Measurements from ENCODE around the gene FPGS.

GRCh38 chr9:127761061-127761460 is 41.6 kb upstream of the FPGS start:
- TF ChIP-seq CTCF (IDR thresholded peaks at IDR 0.05) (no peak), POLR2A (IDR thresholded peaks at IDR 0.05) (no peak)

All from testis (tissue), 2 donors.